H1 (cell line): ENCODE data around the gene LRP2BP. TPM values are rescaled to one million over a fixed set of nuclear protein-coding genes. Genes with fewer than 3 reads are reported as not detected.

Experiments used
- BCL11A ChIP-seq, 2 experiments: IDR thresholded peaks; one replicate each; pipeline ENCODE4 v1.6.1; 2011; ENCODE audit warnings: low read depth in 2 of 2, low read length in 2 of 2, mild to moderate bottlenecking in 2 of 2
- JUND ChIP-seq: IDR thresholded peaks from 2 replicates; pipeline ENCODE4 v1.6.1; 2011; ENCODE audit warnings: mild to moderate bottlenecking, improper control_type of control experiment, low read length
- KDM5A ChIP-seq: fragments of 200-600 bp; IDR thresholded peaks from 2 replicates; pipeline ENCODE4 v1.7.1; 2012; ENCODE audit warnings: mild to moderate bottlenecking, low read length, inconsistent platforms, mixed read lengths
- PHF8 ChIP-seq: fragments of 200-600 bp; sonication (generic); conservative IDR thresholded peaks from 2 replicates; pipeline ENCODE4 v1.7.1; 2012; ENCODE audit warnings: low read depth, mild to moderate bottlenecking, inconsistent platforms, low read length, moderate library complexity
- POLR2A ChIP-seq, 2 experiments: IDR thresholded peaks; 1 replicate in 1 of 2; 2 replicates in 1 of 2; pipeline ENCODE4 v1.6.1; 2011; ENCODE audit warnings: low read depth in 2 of 2, low read length in 2 of 2, mild to moderate bottlenecking in 2 of 2; ENCODE audit errors: control extremely low read depth in 1 of 2
- POLR2AphosphoS5 ChIP-seq: IDR thresholded peaks from 2 replicates; pipeline ENCODE4 v1.6.1; 2011; ENCODE audit warnings: low read depth, low read length
- TBP ChIP-seq: IDR thresholded peaks from 2 replicates; pipeline ENCODE4 v1.6.1; 2011; ENCODE audit warnings: low read depth, low read length, improper control_type of control experiment
- YY1 ChIP-seq: IDR thresholded peaks from 2 replicates; pipeline ENCODE4 v1.6.1; 2011; ENCODE audit warnings: low read depth, mild to moderate bottlenecking, low read length
- polyA plus RNA-seq, 7 experiments: library from polyadenylated mRNA; depleted of rRNA in 3 of 7; stranded (reverse) in 5 of 7; unstranded in 2 of 7; fragments of >200 nt in 5 of 7; fragments of 200-250 nt in 2 of 7; gene quantifications; 1 replicate in 5 of 7; 2 replicates in 1 of 7; 4 replicates in 1 of 7; pipeline versions ENCODE4 v1.2.1 to v1.2.3, GENCODE V29; 2011 to 2013; ENCODE audit warnings: missing spikeins in 2 of 7, mixed read lengths in 2 of 7
- total RNA-seq: library from RNA; stranded (reverse); fragmentation: NEBNext Ultra II Directional; extraction: Animal tissue kit (Norgen Biotek cat#: 25700); gene quantifications from 2 replicates; pipeline ENCODE4 v1.2.1, GENCODE V29; 2021

The LRP2BP gene
- total and polyA plus RNA-seq, 2 of the 8 experiments (the other 6 are each of a cell fraction or from before 2014, with no cell fraction given): 0.12 to 0.30 TPM

- TF ChIP-seq PHF8 (no peak), KDM5A (no peak), POLR2AphosphoS5 (no peak), TBP (no peak), JUND (no peak), BCL11A (IDR thresholded peaks at IDR 0.05; ENCODE audit: low read depth in 2 of 2, low read length in 2 of 2) (no peak), YY1 (no peak), POLR2A (IDR thresholded peaks at IDR 0.05; ENCODE audit: control extremely low read depth in 1 of 2, low read depth in 2 of 2, low read length in 2 of 2) (no peak)
Observed at GRCh38 chr4:185371702-185372101, 24.0 kb downstream of the LRP2BP start (continued).
